Stimulated activated CD4-positive, alpha-beta T cell treated with anti-CD3 and anti-CD28 coated beads, Interleukin-15, amount 100 ng/mL, for 48 hours (primary cell): ENCODE measurements around the gene WNT7B.

Experiments used
- DNase-seq, 2 donors: peaks; one replicate each; pipeline ENCODE4 v3.0.0-alpha.2; 2020; ENCODE audit warnings: low read depth in 2 of 2

Gene WNT7B

DNA sequence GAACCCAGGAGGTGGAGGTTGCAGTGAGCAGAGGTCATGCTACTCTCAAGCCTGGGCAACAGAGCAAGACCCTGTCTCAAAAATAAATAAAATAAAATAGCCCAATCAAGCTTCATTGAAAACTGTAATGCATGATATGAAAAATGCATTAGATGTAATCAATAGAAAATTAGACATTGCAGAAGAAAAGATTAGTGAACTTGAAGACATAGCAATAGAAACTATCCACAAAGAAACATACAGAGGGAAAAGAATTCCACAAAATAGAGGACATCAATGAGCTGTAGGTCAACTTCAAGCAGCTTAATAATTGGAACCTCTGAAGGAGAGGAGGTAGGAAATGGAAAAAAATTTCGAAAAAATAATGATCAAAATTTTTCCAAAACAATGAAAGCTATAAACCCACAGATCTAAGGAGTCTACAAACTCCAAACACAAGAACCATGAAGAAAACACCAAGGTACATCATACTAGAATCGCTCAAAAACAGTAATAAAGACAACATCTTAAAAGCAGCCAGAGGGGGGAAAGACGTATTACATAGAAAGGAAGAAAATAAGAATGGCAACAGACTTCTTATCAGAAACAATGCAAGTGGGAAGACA, 104.2 kb downstream of the WNT7B start:
- DNase-seq: no peak

DNA sequence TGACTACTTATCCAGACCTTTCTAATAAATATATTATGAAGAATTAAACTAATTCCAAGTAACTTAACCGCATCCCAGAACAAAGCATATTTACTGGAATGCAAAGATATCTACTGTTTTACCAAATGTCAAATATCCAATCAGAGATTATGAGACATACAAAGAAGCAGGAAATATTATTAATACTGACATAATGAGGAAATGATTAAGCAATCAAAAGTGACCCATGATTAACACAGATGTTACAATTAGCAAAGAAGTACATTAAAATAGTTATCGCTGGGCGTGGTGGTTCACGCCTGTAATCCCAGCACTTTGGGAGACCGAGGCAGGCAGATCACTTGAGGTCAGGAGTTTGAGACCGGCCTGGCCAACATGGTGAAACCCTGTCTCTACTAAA, 105.2 kb downstream of the WNT7B start:
- no peak for DNase-seq
